GM19438 (cell line): ENCODE results near the gene MCTP2.

ENCODE experiments used
- ATAC-seq: cut with Tn5 transposase; IDR thresholded peaks from one replicate; pipeline ENCODE4 v1.9.1; 2021; ENCODE audit warnings: low read depth; ENCODE audit not compliant: unreplicated experiment

The MCTP2 gene

DNA sequence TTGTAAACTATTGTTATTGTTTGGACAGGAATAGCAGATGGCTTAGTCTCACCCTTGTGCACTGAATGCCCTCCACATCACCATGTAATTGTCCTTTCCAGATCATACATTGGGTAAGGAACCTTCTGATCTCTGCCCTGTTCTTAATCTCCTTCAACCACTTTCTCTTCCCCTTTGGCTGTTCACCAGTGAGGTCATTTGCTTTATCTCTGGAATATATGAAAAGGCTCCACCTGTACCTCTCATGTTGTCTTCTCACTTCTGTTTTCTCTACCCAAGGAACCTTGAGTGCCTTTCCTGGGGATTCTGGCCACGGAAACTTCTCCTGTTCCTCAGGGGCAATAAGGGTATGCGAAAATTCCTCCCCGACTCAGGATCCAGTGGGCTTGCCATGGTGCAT is 28.5 kb downstream of the MCTP2 start:
- no peak for ATAC-seq

DNA sequence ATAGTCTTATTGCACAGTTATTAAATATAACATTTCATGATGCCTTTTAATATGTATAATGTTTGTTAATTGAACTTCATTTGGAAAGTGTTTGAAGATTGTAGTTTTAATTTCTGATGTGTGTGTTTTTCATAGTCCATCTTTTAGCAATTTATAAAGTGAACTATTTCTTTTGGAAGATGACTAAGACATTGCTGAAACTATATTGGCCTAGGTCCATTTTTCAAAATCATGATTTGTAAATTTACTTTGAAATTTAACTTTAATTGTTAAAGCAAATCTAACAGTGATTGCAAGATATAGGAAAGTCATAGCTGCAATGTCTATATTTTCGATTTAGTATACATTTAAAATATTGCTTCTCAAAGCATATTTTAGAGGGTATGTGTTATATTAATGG is 30.8 kb downstream of the MCTP2 start:
- ATAC-seq, result no peak

- peak; percentile 76 for ATAC-seq
These were observed 32.2 kb downstream of the MCTP2 start for GRCh38 chr15:94263341-94264273.

DNA sequence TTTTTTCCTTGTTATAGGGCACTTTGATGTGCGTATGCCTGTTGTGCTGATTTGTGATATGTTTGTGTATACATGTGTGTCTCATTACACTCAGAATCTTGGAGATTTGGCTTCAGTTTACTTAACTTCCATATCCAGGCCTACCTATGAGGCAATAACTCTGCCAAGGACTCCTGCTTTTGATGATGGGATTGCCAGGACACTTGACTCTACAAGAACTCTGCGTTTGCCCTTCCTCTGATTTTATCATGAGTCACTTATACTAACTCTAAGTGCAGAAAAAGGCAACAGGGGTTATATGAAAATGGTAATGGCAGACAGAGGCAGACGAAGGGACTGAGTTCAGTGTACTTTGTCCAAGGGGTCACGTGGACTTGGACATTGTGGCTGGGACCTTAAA is 33.6 kb downstream of the MCTP2 start:
- no peak for ATAC-seq

DNA sequence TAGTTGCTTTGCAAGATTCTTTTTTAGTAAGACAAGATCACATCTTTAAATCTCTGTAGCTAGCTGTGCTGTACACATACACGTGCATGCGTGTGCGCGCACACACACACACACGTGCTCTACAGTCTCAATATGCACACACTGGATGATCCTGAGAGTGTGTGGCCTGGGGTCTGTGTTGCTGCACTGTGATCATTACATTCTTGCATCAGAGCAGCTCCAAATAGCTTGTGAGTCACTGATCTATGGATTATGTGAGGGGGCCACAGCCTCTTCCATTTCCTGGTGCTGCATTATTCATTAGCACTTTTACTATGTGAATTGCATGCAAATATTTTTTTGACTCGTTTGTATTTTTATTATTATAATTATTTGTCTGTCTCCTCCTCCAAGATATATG is 34.6 kb downstream of the MCTP2 start:
- no peak for ATAC-seq

DNA sequence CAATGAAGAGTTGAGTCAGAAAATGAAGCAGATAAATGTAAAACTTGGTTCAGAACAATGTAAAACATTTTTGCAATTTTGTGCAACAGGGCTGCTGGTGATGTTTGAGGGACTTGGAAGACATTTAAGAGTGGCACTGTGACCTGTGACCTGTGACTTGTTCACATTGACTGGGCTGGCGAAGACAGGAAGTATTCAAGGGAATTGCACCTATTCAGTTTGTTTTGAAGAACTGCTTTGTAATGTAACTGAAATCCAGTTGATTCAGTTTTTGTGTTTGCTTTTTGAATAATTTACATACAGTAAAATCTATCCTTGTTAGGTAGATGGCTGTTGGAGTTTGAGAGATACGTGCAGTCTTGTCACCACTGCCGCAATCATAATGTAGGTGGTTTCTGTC is 35.4 kb downstream of the MCTP2 start:
- ATAC-seq, result no peak

- ATAC-seq, result no peak
These were observed 38.6 kb downstream of the MCTP2 start for GRCh38 chr15:94269954-94270353.

DNA sequence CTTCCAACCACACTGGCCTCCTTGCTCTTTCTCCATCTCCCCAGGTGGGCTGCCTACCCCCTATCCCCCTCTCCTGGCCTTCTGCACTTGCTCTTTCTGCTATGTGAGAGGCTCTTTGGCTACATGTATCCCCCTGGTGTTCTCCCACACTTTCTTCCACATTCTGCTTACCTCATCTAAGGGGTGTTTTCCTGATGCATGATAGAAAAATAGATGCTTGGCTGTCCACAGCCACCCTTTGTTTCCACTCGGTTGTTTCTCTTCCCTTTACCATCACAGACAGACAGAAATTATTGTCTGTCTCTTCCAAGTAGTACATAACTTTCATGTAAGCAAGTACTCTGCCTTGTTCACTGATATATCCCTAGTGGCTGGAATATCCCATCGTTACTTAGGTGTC is 39.2 kb downstream of the MCTP2 start:
- no peak for ATAC-seq

DNA sequence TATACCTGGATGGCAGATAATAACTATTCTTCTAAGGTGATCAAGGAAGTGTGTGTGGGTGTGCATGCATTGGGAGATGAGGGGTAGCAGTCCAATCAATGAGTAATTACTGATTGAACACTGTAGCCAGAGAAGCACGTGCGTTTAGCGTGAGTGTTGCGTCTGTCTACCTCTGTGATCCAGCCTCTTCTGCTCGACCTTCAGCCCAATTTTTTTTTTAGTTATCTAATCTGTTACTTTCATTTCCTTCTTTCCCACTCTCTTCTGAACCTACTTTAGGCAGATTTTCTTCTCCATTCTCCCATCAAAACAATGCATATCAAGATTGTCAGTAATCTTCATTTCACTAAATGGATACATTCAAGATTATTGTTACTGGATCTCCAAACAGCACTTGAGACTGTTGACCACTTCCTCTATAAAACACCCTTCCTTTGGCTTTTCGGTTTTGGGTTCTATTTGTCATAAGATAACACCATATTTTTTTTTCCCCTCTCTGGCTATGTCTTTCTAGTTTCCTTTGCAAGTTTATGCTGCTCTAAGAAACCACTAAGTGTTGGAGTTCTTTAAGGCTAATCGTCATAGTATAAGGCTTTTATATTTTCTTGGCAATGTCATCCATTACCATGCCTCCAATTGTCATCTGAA is 41.0 kb downstream of the MCTP2 start:
- ATAC-seq, result peak; percentile 77

DNA sequence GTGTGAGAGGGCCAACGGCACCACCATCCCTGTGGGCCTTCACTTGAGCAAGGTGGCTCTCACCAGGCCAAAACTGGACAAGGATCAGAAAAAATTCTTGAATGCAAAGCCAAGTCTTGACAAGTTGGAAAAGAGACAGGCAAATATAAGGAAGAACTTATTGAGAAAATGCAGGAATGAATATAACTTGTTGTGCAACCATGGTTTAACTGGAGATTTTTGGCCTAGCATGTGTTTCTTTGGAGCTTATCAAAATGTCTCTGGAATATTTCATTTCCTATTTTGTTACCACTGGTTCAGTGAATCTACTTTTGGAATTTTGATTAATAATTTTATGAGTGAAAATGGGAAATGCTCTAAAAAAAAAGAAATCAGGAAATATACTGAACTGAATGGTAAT is 42.5 kb downstream of the MCTP2 start:
- no peak for ATAC-seq

GRCh38 chr15:94274745-94275144 is 43.4 kb downstream of the MCTP2 start:
- no peak for ATAC-seq

GRCh38 chr15:94277485-94277884 is 46.1 kb downstream of the MCTP2 start:
- ATAC-seq, result no peak

DNA sequence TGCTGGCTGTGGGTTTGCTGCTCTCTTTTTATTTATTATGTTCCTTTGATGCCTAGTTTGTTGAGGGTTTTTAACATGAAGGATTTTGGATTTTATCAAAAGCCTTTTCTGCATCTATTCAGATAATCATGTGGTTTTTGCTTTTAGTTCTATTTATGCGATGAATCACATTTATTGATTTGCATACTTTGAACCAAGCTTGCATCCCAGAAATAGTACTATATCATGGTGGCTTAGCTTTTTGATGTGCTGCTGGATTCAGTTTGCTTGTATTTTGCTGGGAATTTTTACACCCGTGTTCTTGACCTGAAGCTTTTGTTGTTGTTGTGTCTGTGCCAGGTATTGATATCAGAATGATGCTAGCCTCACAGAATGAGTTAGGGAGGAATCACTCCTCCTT is 48.4 kb downstream of the MCTP2 start:
- no peak for ATAC-seq

DNA sequence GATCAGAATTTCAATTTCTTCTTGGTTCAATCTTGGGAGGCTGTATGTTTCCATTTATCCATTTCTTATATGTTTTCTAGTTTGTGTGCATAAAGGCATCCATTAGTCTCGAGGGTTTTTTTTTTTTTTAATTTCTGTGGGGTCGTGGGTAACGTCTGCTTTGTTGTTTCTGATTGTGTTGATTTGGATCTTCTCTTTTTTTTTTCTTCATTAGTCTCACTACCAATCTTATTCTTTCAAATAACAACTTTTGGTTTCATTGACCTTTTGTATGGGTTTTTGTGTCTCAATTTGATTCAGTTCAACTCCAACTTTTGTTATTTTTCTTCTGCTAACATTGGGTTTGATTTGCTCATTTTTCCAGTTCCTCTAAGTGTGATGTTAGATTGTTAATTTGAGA is 48.9 kb downstream of the MCTP2 start:
- ATAC-seq, result no peak

DNA sequence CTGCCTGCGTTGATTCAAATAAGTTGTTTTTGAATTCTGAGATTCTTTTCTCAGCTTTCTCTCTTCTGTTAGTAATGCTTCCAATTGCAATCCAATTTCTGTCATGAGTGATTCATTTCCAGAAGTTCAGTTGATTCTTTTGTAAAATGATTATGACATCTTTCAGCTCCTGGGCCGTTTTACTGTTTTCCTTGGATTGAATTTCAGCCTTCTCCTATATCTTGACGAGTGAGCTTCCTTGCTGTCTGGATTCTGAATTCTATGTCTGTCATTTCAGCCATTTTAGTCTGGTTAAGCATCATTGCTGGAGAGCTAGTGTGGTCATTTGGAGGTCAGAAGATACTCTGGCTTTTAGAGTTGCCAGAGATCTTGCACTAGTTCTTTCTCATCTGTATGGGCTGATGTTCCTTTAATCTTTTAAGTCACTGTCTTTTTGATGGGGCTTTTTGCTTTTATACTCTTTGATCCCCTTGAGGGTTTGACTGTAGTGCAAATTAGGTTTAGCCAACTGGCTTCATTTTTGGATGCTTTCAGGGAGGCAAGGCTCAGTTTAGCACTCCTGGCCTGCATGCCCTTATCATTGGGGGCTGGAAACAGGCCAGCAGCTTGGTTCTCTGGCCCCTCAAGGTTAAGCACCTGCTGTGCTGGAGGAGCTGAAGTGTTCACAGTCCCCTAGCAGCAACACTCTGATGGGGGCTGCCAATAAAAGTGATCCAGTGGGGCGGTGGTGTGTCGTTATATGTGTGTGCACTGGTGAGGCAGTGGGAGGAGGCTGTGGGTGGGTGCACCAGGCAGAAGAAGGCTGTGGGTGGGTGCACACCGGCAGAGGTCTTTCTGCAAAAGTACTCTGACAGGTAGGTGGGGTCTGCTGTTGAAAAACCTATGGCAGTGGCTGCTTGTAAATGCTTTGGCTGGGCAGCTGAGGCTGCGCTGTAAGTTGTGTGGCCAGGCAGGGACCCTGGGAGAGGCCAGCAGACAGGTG is 51.2 kb downstream of the MCTP2 start:
- no peak for ATAC-seq

- ATAC-seq, result no peak
These were observed 55.2 kb downstream of the MCTP2 start for GRCh38 chr15:94286583-94286982.

GRCh38 chr15:94287794-94288246 is 56.5 kb downstream of the MCTP2 start:
- peak; percentile 96 for ATAC-seq

DNA sequence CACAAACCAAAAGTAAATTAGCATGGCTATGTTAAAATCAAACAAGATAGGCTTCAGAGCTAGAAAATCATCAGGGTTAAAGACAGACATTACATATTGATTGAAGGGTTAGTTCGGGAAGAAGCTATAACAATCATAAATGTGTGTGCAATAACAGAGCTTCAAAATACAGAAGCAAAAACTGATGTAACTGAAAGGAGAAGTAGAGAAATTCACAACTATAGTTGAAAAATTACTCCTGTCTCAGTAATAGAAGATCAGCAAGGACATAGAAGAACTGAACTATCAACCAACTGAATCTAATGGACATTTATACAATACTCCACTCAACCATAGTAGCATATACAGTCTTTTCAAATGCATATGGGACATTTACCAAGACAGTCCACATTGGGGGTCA is 59.4 kb downstream of the MCTP2 start:
- no peak for ATAC-seq

GRCh38 chr15:94293411-94294402 is 62.3 kb downstream of the MCTP2 start:
- no peak for ATAC-seq

DNA sequence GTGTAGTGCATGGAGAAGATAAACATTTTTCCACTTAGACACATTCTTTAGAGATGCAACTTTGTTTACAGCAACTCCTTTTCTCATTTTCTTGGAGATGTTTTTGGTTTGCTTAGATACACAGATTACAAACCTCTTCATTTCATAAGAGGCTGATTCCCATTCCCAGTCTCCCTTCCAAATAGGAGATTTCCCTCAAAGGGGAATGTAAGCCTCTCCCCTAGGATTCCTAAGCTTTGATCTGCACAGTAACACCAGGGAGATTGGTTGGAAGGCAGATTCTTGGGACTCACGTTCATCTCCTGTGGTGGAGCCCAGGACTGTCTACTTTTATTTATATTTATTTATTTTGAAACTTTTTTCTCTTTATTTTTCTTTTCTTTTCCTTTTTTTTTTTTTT is 63.2 kb downstream of the MCTP2 start:
- no peak for ATAC-seq
